Neural progenitor cell (in vitro differentiated cells): Measurements from ENCODE around the gene ZDBF2.

Source experiments
- CTCF ChIP-seq: fragments of 200-600 bp; sonication (generic); IDR thresholded peaks from 2 replicates; pipeline ENCODE4 v1.5.1; 2017; ENCODE audit warnings: antibody characterized with exemption, mild to moderate bottlenecking
- EZH2phosphoT487 ChIP-seq: fragments of 200-600 bp; sonication (generic); IDR thresholded peaks from 2 replicates; pipeline ENCODE4 v1.6.1; 2017; ENCODE audit warnings: antibody characterized with exemption

- TF ChIP-seq CTCF (no peak), EZH2phosphoT487 (no peak)
These were observed 14.9 kb downstream of the ZDBF2 start for GRCh38 chr2:206289391-206289790.
